Stimulated activated naive CD8-positive, alpha-beta T cell treated with anti-CD3 and anti-CD28 coated beads, Interleukin-15, Interleukin-2, amounts not matched to agents 100 ng/mL and 50 ng/mL, for 24 hours (primary cell): ENCODE results near the gene TYW1B.
"Not testable (repeated sequence)": the region's sequence is repeated elsewhere in the genome, so short reads cannot be mapped to it uniquely, and the experiment has no call there.

ENCODE experiments used
- H3K27ac Mint-ChIP-seq: one replicate; pipeline ENCODE4 v1.8.0; 2021; ENCODE audit warnings: mild to moderate bottlenecking, mixed read lengths
- H3K27me3 Mint-ChIP-seq: one replicate; pipeline ENCODE4 v1.8.0; 2021; ENCODE audit warnings: mixed read lengths
- H3K36me3 Mint-ChIP-seq: one replicate; pipeline ENCODE4 v1.8.0; 2021; ENCODE audit warnings: low read depth, mixed read lengths
- H3K4me1 Mint-ChIP-seq: one replicate; pipeline ENCODE4 v1.8.0; 2021; ENCODE audit warnings: low read depth, mixed read lengths
- H3K4me3 Mint-ChIP-seq: one replicate; pipeline ENCODE4 v1.8.0; 2021; ENCODE audit warnings: mild to moderate bottlenecking, mixed read lengths
- H3K9me3 Mint-ChIP-seq: one replicate; pipeline ENCODE4 v1.8.0; 2021; ENCODE audit warnings: mixed read lengths

The TYW1B gene

GRCh38 chr7:72705693-72706092 is 122.3 kb downstream of the TYW1B start:
- H3K27me3 Mint-ChIP-seq, H3K9me3 Mint-ChIP-seq, H3K27ac Mint-ChIP-seq, H3K4me3 Mint-ChIP-seq, H3K4me1 Mint-ChIP-seq: not testable (repeated sequence)
- peaks cover 42% of the 10 kb centered on the region for H3K36me3 Mint-ChIP-seq

GRCh38 chr7:72704894-72705293 is 123.1 kb downstream of the TYW1B start:
- H3K36me3 Mint-ChIP-seq: peaks cover 34% of the 10 kb centered on the region
- peaks cover 4% of the 10 kb centered on the region for H3K9me3 Mint-ChIP-seq
- no peaks in the 10 kb centered on the region for H3K4me1 Mint-ChIP-seq
- H3K4me3 Mint-ChIP-seq: no peak overlapping the region
- no peaks in the 10 kb centered on the region for H3K27me3 Mint-ChIP-seq
- no peak overlapping the region for H3K27ac Mint-ChIP-seq

- not testable (repeated sequence) for H3K4me3 Mint-ChIP-seq, H3K4me1 Mint-ChIP-seq, H3K36me3 Mint-ChIP-seq
These were observed 127.5 kb downstream of the TYW1B start for GRCh38 chr7:72700548-72700947.

GRCh38 chr7:72697066-72697465 is 130.9 kb downstream of the TYW1B start:
- H3K9me3 Mint-ChIP-seq, H3K4me1 Mint-ChIP-seq, H3K4me3 Mint-ChIP-seq, H3K27me3 Mint-ChIP-seq, H3K27ac Mint-ChIP-seq: not testable (repeated sequence)
- peaks cover 17% of the 10 kb centered on the region for H3K36me3 Mint-ChIP-seq

More at GRCh38 chr7:72700548-72700947, 127.5 kb downstream of the TYW1B start:
- H3K27ac Mint-ChIP-seq, H3K9me3 Mint-ChIP-seq, H3K27me3 Mint-ChIP-seq: not testable (repeated sequence)

- H3K9me3 Mint-ChIP-seq, H3K4me1 Mint-ChIP-seq, H3K27me3 Mint-ChIP-seq, H3K27ac Mint-ChIP-seq, H3K4me3 Mint-ChIP-seq: not testable (repeated sequence)
- peaks cover 17% of the 10 kb centered on the region for H3K36me3 Mint-ChIP-seq
These were observed 131.4 kb downstream of the TYW1B start for GRCh38 chr7:72696643-72697042.

GRCh38 chr7:72695482-72695881 is 132.5 kb downstream of the TYW1B start:
- not testable (repeated sequence) for H3K27me3 Mint-ChIP-seq, H3K4me3 Mint-ChIP-seq, H3K4me1 Mint-ChIP-seq, H3K27ac Mint-ChIP-seq, H3K9me3 Mint-ChIP-seq
- peaks cover 17% of the 10 kb centered on the region for H3K36me3 Mint-ChIP-seq

GRCh38 chr7:72691442-72691841 is 136.6 kb downstream of the TYW1B start:
- H3K27me3 Mint-ChIP-seq, H3K9me3 Mint-ChIP-seq, H3K4me3 Mint-ChIP-seq, H3K27ac Mint-ChIP-seq, H3K4me1 Mint-ChIP-seq: not testable (repeated sequence)
- H3K36me3 Mint-ChIP-seq: peaks cover 17% of the 10 kb centered on the region

GRCh38 chr7:72690177-72690576 is 137.8 kb downstream of the TYW1B start:
- H3K27me3 Mint-ChIP-seq, H3K27ac Mint-ChIP-seq, H3K9me3 Mint-ChIP-seq, H3K4me3 Mint-ChIP-seq, H3K4me1 Mint-ChIP-seq: not testable (repeated sequence)
- peaks cover 13% of the 10 kb centered on the region for H3K36me3 Mint-ChIP-seq

GRCh38 chr7:72689344-72689743 is 138.7 kb downstream of the TYW1B start:
- H3K27me3 Mint-ChIP-seq, H3K9me3 Mint-ChIP-seq, H3K27ac Mint-ChIP-seq: not testable (repeated sequence)

GRCh38 chr7:72681211-72681610 is 146.8 kb downstream of the TYW1B start:
- H3K4me3 Mint-ChIP-seq, H3K27me3 Mint-ChIP-seq, H3K9me3 Mint-ChIP-seq, H3K27ac Mint-ChIP-seq: not testable (repeated sequence)
- Mint-ChIP-seq H3K36me3 (peaks cover 18% of the 10 kb centered on the region), H3K4me1 (peaks cover 21% of the 10 kb centered on the region)

More at GRCh38 chr7:72689344-72689743, 138.7 kb downstream of the TYW1B start:
- H3K4me1 Mint-ChIP-seq, H3K4me3 Mint-ChIP-seq: not testable (repeated sequence)
- peaks cover 10% of the 10 kb centered on the region for H3K36me3 Mint-ChIP-seq

- H3K4me3 Mint-ChIP-seq, H3K4me1 Mint-ChIP-seq, H3K27ac Mint-ChIP-seq, H3K9me3 Mint-ChIP-seq, H3K27me3 Mint-ChIP-seq: not testable (repeated sequence)
- H3K36me3 Mint-ChIP-seq: peaks cover 19% of the 10 kb centered on the region
These were observed 151.1 kb downstream of the TYW1B start for GRCh38 chr7:72676880-72677279.

GRCh38 chr7:72676086-72676690 is 151.8 kb downstream of the TYW1B start:
- H3K4me3 Mint-ChIP-seq, H3K9me3 Mint-ChIP-seq, H3K27ac Mint-ChIP-seq: not testable (repeated sequence)

GRCh38 chr7:72675686-72676085 is 152.3 kb downstream of the TYW1B start:
- H3K4me3 Mint-ChIP-seq, H3K4me1 Mint-ChIP-seq, H3K27ac Mint-ChIP-seq, H3K9me3 Mint-ChIP-seq, H3K27me3 Mint-ChIP-seq: not testable (repeated sequence)
- peaks cover 19% of the 10 kb centered on the region for H3K36me3 Mint-ChIP-seq

More at GRCh38 chr7:72676086-72676690, 151.8 kb downstream of the TYW1B start:
- H3K27me3 Mint-ChIP-seq, H3K4me1 Mint-ChIP-seq: not testable (repeated sequence)
- peaks cover 19% of the 10 kb centered on the region for H3K36me3 Mint-ChIP-seq

- Mint-ChIP-seq H3K36me3 (peaks cover 13% of the 10 kb centered on the region), H3K4me3 (no peak overlapping the region), H3K9me3 (no peaks in the 10 kb centered on the region), H3K4me1 (no peaks in the 10 kb centered on the region), H3K27me3 (no peaks in the 10 kb centered on the region), H3K27ac (no peak overlapping the region)
These were observed 153.6 kb downstream of the TYW1B start for GRCh38 chr7:72674394-72674793.

- not testable (repeated sequence) for H3K4me3 Mint-ChIP-seq, H3K4me1 Mint-ChIP-seq, H3K9me3 Mint-ChIP-seq, H3K27ac Mint-ChIP-seq, H3K27me3 Mint-ChIP-seq, H3K36me3 Mint-ChIP-seq
These were observed 157.2 kb downstream of the TYW1B start for GRCh38 chr7:72670850-72671249.

GRCh38 chr7:72668435-72668834 is 159.6 kb downstream of the TYW1B start:
- not testable (repeated sequence) for H3K4me3 Mint-ChIP-seq, H3K27me3 Mint-ChIP-seq, H3K4me1 Mint-ChIP-seq, H3K9me3 Mint-ChIP-seq, H3K27ac Mint-ChIP-seq
- H3K36me3 Mint-ChIP-seq: peaks cover 16% of the 10 kb centered on the region
